ENCODE results near the gene PARD3B.

The PARD3B gene

GRCh38 chr2:205287316-205287715 is 742.0 kb downstream of the PARD3B start:
- DNase-seq (ENCODE audit: low read depth) = no peak
- no peak for TF ChIP-seq CTCF (IDR thresholded peaks at IDR 0.05; ENCODE audit: low read length, missing control alignments)
- H3K4me3 ChIP-seq (replicated peaks; ENCODE audit: low read depth, low read length) = no peak overlapping the region

GRCh38 chr2:205288686-205289085 is 743.4 kb downstream of the PARD3B start:
- no peak overlapping the region for H3K4me3 ChIP-seq (replicated peaks; ENCODE audit: low read depth, low read length)
- no peak for TF ChIP-seq CTCF (IDR thresholded peaks at IDR 0.05; ENCODE audit: low read length, missing control alignments)
- DNase-seq (ENCODE audit: low read depth) = no peak

- no peak for DNase-seq (ENCODE audit: low read depth)
- TF ChIP-seq CTCF (IDR thresholded peaks at IDR 0.05; ENCODE audit: low read length, missing control alignments) = no peak
Measured at GRCh38 chr2:205290299-205290698, 745.0 kb downstream of the PARD3B start.

GRCh38 chr2:205292665-205293295 is 747.5 kb downstream of the PARD3B start:
- TF ChIP-seq CTCF (IDR thresholded peaks at IDR 0.05; ENCODE audit: low read length, missing control alignments) = no peak
- DNase-seq (ENCODE audit: low read depth) = no peak
- H3K4me3 ChIP-seq (replicated peaks; ENCODE audit: low read depth, low read length) = no peak overlapping the region

More at GRCh38 chr2:205290299-205290698, 745.0 kb downstream of the PARD3B start:
- H3K4me3 ChIP-seq (replicated peaks; ENCODE audit: low read depth, low read length) = no peak overlapping the region

- DNase-seq (ENCODE audit: low read depth) = no peak
- no peak for TF ChIP-seq CTCF (IDR thresholded peaks at IDR 0.05; ENCODE audit: low read length, missing control alignments)
- no peak overlapping the region for H3K4me3 ChIP-seq (replicated peaks; ENCODE audit: low read depth, low read length)
Measured at GRCh38 chr2:205293559-205293958, 748.3 kb downstream of the PARD3B start.

GRCh38 chr2:205296959-205297358 is 751.7 kb downstream of the PARD3B start:
- DNase-seq (ENCODE audit: low read depth) = no peak
- TF ChIP-seq CTCF (IDR thresholded peaks at IDR 0.05; ENCODE audit: low read length, missing control alignments) = no peak
- no peak overlapping the region for H3K4me3 ChIP-seq (replicated peaks; ENCODE audit: low read depth, low read length)

- no peak for DNase-seq (ENCODE audit: low read depth)
- H3K4me3 ChIP-seq (replicated peaks; ENCODE audit: low read depth, low read length) = no peak overlapping the region
- no peak for TF ChIP-seq CTCF (IDR thresholded peaks at IDR 0.05; ENCODE audit: low read length, missing control alignments)
Measured at GRCh38 chr2:205297368-205297767, 752.1 kb downstream of the PARD3B start.

Data from fibroblast of pulmonary artery (primary cell).